GM18520 (cell line): ENCODE results near the gene MAPK14.

Source experiments
- ATAC-seq: cut with Tn5 transposase; IDR thresholded peaks from one replicate; pipeline ENCODE4 v1.9.1; 2021; ENCODE audit not compliant: unreplicated experiment

MAPK14 gene

GRCh38 chr6:36132246-36132895 is 104.8 kb downstream of the MAPK14 start:
- no peak for ATAC-seq

GRCh38 chr6:36133148-36133547 is 105.5 kb downstream of the MAPK14 start:
- no peak for ATAC-seq

GRCh38 chr6:36133912-36134311 is 106.3 kb downstream of the MAPK14 start:
- no peak for ATAC-seq

- no peak for ATAC-seq
These were observed 107.6 kb downstream of the MAPK14 start for GRCh38 chr6:36135053-36135731.

- no peak for ATAC-seq
These were observed 108.4 kb downstream of the MAPK14 start for GRCh38 chr6:36136034-36136433.

- ATAC-seq = no peak
These were observed 108.9 kb downstream of the MAPK14 start for GRCh38 chr6:36136551-36136950.

GRCh38 chr6:36138667-36139066 is 111.1 kb downstream of the MAPK14 start:
- no peak for ATAC-seq

GRCh38 chr6:36139431-36139830 is 111.8 kb downstream of the MAPK14 start:
- no peak for ATAC-seq

GRCh38 chr6:36139991-36140710 is 112.5 kb downstream of the MAPK14 start:
- no peak for ATAC-seq

GRCh38 chr6:36141091-36141490 is 113.5 kb downstream of the MAPK14 start:
- ATAC-seq = no peak

GRCh38 chr6:36141961-36142360 is 114.4 kb downstream of the MAPK14 start:
- no peak for ATAC-seq

GRCh38 chr6:36142971-36143838 is 115.6 kb downstream of the MAPK14 start:
- no peak for ATAC-seq

GRCh38 chr6:36145495-36145894 is 117.9 kb downstream of the MAPK14 start:
- no peak for ATAC-seq

- no peak for ATAC-seq
These were observed 119.7 kb downstream of the MAPK14 start for GRCh38 chr6:36147294-36147693.

- no peak for ATAC-seq
These were observed 121.9 kb downstream of the MAPK14 start for GRCh38 chr6:36149476-36149875.

- no peak for ATAC-seq
These were observed 122.7 kb downstream of the MAPK14 start for GRCh38 chr6:36150283-36150682.

GRCh38 chr6:36154286-36154685 is 126.7 kb downstream of the MAPK14 start:
- ATAC-seq = no peak

GRCh38 chr6:36155662-36156061 is 128.1 kb downstream of the MAPK14 start:
- ATAC-seq = no peak

- ATAC-seq = no peak
These were observed 132.6 kb downstream of the MAPK14 start for GRCh38 chr6:36160147-36160760.
